CD1c-positive myeloid dendritic cell (primary cell): ENCODE results near the gene LPIN1.

ENCODE experiments used
- DNase-seq: peaks from one replicate; pipeline ENCODE4 v3.0.0-alpha.2; 2016; ENCODE audit errors: extremely low spot score

Gene LPIN1

GRCh38 chr2:11762799-11763461 lies 16.5 kb downstream of the LPIN1 start:
- no peak for DNase-seq

DNA sequence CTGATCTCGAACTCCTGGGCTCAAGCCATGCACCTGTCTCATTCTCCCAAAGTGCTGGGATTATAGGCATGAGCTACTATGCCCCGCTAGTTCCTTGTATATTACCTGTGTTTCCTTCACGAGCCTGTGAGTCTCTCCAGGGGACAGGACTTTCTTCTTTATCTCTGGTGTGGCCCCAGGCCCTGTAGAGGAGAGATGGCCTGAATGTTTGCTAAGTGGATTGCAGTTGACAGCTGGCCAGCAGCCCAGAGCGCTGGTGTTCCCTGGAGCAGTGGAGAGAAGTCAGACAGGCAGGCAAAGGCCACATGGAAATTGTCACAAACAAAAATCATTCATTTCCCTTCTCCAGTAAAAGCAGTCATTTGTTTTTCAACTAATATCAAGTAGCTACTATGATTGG lies 17.9 kb downstream of the LPIN1 start:
- no peak for DNase-seq

GRCh38 chr2:11764920-11765319 lies 18.5 kb downstream of the LPIN1 start:
- DNase-seq: no peak

DNA sequence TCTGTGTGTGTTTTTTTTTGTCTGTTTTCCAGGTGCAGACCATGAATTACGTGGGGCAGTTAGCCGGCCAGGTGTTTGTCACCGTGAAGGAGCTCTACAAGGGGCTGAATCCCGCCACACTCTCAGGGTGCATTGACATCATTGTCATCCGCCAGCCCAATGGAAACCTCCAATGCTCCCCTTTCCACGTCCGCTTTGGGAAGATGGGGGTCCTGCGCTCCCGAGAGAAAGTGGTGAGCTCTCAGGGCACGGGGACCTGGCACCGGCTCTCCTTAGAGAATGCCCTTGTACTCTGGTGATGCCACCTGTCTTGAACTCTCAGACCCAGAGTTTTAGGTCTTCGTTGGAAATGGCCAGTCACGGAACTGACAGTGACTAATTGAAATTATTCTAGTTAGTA lies 19.1 kb downstream of the LPIN1 start:
- DNase-seq: no peak

DNA sequence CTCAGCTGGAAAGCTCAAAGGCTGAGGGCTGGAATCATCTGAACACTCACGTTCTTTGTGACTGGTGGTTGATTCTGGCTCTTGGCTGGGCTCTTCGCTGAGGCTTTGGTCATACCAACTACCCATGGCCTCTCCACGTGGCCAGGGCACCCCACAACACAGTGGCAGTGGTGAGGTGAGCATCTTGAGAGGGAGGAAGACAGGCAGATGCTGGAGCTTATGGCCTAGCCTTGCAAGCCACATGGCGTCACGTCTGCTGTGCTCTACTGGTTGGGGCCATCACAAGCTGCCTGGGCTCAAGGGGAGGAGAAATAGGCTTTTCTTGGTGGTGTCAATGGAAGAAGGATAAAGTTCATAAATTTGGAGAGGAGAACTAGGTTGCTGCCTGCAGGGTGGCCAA lies 19.6 kb downstream of the LPIN1 start:
- no peak for DNase-seq

DNA sequence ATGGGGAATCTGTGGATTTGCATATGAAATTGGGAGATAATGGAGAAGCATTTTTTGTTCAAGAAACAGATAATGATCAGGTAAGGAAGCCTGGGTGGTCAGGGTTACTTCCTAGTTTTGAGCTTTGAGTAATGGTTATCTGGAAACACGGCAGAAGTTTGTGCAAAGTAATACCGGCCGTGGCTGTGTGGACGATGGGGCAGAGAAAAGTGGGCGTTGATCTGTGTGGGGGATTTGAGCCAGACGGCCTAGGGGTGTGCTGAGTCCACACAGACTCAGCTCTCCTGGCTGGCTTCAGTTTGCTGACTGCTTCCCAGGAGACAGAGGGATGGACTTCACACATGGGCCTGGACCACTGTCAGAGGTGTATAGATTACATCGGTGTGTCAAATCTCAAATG lies 21.3 kb downstream of the LPIN1 start:
- no peak for DNase-seq

GRCh38 chr2:11768946-11769345 lies 22.5 kb downstream of the LPIN1 start:
- DNase-seq: no peak

DNA sequence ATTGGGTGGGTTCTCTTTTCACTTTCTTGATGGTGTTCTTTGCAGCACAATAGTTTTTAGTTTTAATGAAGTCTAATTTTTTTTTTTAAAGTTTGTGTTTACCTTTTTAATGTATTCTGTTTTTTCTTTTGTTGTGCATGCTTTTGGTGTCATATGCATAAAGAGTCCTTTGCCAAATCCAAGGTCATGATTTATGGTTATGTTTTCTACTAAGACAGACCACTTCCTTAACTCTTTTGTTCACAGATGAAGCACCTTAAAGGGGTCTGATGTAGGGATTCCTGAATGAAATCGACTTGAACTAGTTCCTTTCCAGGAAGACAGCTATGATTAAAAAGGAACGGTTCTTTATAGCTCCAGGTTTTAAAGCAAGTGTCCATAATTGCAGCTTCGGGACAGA lies 23.1 kb downstream of the LPIN1 start:
- no peak for DNase-seq

DNA sequence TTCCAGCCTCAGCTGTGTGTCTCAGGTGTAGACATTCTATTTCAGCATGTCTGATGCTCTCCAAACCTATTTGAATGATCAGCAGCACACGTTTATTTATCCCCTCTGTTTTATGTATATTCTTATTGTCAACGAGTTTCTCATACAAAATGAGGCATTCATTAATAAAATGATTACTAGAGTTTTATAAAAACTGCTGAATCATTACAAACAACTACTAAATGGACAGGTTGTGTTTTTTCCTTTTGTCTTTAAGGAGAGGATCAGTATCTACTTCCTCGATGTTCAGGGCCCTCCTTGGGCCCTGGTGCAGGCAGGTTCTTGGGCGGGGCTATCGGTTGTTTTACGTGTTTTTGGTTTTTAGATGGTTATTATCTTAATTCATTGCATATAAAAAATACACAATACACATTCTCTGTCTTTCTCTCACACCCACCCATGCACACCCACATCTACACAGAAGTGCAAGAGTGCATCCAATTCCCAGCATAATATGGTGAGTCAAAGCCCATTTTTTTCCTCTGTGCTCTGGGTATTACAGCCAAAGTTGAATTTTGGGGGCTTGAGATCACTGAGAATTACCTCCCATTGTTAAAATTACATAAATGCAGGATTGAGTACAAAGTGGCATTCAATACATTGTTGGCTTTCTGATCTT lies 24.2 kb downstream of the LPIN1 start:
- DNase-seq: no peak

DNA sequence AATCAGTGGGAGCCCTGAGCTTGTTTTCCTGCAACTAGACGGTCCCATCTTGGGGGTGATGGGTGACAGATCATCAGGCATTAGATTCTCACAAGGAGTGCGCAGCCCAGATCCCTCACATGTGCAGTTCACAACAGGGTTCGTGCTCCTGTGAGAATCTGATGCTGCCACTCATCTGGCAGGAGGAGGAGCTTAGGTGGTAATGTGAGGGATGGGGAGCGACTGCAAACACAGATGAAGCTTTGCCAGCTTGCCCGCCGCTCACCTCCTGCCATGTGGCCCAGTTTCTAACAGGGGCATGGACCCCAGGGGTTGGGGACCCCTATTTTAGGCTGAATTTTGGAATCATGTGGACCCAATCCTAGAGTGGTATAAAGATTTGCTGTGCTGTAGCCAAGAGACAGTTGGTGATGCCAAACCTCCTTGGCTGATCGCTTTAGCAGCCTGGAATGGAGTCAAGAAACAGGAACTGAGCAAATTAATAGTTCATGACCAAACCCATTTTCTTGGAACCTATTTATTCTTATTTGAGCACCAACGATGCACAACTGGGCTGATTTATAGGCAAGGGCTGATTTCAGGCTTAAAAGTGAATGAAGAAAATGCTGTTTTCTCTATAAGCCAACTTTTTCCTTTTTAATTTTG lies 25.7 kb downstream of the LPIN1 start:
- no peak for DNase-seq

GRCh38 chr2:11773111-11773510 lies 26.7 kb downstream of the LPIN1 start:
- no peak for DNase-seq

DNA sequence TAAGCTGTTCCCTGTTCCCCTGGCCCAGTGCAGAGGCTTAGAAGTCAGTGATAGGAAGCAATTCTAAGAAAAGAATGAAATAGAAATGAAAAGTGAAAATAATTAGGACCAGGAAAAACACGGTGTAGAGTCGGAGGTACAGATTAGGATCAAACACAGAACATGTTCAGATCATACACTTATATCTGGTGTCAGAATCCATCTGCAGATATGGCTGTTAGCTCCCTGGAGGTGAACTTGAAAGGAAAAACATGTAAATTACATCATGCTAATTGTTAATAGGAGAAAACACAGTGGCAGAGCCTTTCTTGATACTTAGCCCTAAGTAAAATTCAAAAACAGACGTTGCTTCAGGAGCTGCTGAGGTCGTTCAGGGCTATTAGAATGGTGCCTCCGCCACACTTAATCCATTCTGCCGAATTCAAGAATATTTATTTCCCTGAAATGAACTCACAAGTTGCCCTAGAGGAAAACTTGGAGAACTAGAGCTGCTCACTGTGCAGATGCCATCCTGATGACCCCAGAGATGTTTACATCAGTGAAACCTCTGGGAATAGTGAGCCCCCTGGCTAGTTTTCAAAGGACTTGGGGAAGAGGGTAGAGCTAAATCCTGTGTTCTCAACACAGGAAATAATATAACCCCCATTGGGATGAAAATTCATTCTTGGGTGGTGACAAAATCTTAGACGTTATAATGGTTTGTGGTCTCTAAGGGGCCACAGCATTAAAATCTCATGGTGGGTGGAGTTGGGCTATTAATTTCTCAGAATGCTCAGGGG lies 27.5 kb downstream of the LPIN1 start:
- DNase-seq: no peak

GRCh38 chr2:11774600-11774999 lies 28.2 kb downstream of the LPIN1 start:
- no peak for DNase-seq

- peak; percentile 6 for DNase-seq
Observed at GRCh38 chr2:11775384-11775783, 29.0 kb downstream of the LPIN1 start.

DNA sequence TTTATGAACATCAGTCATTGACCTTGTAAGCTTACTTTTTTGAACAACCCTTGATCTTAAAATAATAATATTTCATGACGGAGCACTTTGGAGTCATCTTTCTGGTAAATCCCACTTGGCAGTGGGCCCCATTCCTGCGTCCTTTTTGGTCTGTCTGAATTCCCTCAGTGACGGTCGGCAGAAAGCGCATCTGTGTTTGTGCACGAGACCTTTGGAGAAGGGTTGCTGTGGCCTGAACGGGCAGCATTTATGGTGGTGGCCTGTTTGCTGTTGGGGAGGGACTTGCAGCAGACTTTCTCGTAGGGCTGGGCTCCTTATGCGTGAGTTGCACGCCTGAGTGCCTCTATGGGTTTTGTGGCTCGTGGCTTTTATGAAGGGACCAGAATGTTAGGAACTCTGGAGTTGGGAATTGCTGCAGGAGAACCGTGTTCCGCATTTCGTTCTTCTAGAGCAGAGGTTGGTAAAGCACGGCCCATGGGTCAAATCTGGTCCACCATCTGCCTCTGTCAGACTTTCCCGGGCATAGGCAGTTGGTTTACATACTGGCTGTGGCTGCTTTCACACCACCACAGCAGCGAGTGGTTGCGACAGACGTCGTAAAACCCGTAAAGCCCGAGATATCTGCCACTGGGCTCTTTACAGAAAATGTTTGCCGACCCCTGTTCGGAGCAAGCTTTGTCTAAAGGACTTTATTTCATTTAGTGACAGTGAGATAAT lies 30.8 kb downstream of the LPIN1 start:
- DNase-seq: no peak

GRCh38 chr2:11777886-11778415 lies 31.5 kb downstream of the LPIN1 start:
- no peak for DNase-seq

DNA sequence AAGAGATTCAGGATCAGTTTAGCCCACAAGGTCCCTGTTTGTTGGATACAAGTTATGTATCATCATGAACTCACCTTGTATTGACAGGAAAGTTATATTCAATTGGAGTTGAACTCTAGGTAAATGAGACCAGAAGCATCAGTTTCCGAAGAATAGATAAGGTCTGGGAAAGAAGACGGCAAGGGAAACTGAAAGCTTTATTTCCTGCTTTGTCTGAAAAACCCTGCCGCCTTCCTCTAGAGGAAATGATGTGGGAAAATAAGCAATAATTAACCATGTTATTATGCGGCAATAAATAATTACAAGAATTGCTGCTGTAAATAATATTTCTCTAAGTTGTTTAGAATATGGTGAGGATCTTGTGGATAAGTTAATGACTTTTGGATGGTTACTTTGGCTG lies 32.0 kb downstream of the LPIN1 start:
- no peak for DNase-seq

DNA sequence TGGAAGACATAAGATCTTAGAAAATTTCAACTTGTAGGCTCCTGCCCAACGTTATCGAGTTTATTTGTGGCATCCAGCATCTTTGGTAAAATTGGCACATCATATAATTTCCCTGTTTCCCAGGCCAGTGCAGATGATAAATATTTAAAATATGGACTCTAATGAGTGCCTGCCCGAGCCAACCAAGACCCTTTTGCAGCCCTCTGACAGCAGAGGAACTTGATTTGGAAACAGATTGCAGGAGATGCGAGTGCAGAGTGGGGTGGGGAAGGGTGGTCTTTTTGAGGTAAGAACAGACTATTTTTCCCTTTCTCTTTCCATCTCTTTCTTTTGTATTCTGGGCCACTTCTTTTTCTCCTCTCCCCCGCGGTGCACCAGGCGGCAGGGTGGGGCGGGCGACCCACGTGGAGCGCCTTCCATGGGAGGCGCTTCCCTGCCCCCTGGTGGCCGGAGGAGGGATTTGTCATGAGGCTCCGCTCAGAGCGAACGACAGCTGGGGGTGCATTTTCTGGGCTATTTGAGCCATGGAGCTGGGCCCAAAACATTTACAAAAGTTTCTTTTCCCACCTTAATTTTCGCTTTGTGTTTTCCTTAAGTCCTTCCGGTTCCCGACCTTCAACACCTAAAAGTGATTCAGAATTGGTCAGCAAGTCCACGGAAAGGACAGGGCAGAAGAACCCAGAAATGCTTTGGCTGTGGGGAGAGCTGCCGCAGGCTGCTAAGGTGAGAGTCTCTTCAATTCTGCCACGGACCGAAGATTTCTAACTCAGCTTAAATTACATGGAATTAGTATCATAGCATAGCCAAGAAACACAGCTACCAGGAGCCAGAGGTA lies 32.7 kb downstream of the LPIN1 start:
- DNase-seq: peak; percentile 87

DNA sequence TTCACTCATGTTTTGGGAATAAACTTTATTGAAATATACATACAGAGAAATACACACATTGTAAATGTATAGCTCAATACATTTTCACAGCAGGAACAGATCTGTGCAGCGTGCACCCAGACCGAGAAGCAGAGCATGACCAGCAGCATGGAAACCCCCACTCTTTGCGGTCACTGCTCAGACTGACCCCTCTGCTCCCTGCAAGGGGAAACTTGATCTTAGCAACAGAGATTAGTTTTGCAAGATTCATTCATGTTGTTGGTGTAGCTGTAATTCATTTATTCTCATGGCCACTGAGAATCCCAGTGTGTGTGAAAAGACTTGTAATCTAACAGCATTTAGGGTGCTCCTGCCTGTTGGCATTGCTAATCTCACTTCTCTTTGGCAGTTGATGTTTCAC lies 35.2 kb downstream of the LPIN1 start:
- DNase-seq: no peak

- DNase-seq: no peak
Observed at GRCh38 chr2:11784280-11784679, 37.8 kb downstream of the LPIN1 start.
